Midbrain (tissue), 1 donor: ENCODE results near the gene ACER3.
"Not testable (repeated sequence)": the region's sequence is repeated elsewhere in the genome, so short reads cannot be mapped to it uniquely, and the experiment has no call there.

Source experiments
- DNase-seq: peaks from one replicate; lab custom pipeline; 2025; lab: John Stamatoyannopoulos, UW

The ACER3 gene

GRCh38 chr11:76995081-76995576 is 134.4 kb downstream of the ACER3 start:
- no peak for DNase-seq

- DNase-seq, result no peak
These were observed 136.8 kb downstream of the ACER3 start for GRCh38 chr11:76997512-76997911.

- DNase-seq, result no peak
These were observed 138.9 kb downstream of the ACER3 start for GRCh38 chr11:76999597-76999996.

GRCh38 chr11:77001613-77002012 is 140.9 kb downstream of the ACER3 start:
- no peak for DNase-seq

- DNase-seq, result no peak
These were observed 142.1 kb downstream of the ACER3 start for GRCh38 chr11:77002776-77003175.

- DNase-seq, result no peak
These were observed 143.2 kb downstream of the ACER3 start for GRCh38 chr11:77003963-77004362.

- DNase-seq, result no peak
These were observed 148.9 kb downstream of the ACER3 start for GRCh38 chr11:77009533-77010160.

GRCh38 chr11:77014669-77015068 is 154.0 kb downstream of the ACER3 start:
- DNase-seq, result no peak

- DNase-seq, result not testable (repeated sequence)
These were observed 157.7 kb downstream of the ACER3 start for GRCh38 chr11:77018396-77018924.

- no peak for DNase-seq
These were observed 159.4 kb downstream of the ACER3 start for GRCh38 chr11:77019976-77020595.

GRCh38 chr11:77020734-77021133 is 160.0 kb downstream of the ACER3 start:
- DNase-seq, result no peak

- DNase-seq, result no peak
These were observed 164.0 kb downstream of the ACER3 start for GRCh38 chr11:77024745-77025144.

- DNase-seq, result no peak
These were observed 165.5 kb downstream of the ACER3 start for GRCh38 chr11:77026221-77026620.

- DNase-seq, result no peak
These were observed 166.0 kb downstream of the ACER3 start for GRCh38 chr11:77026743-77027142.

- DNase-seq, result no peak
These were observed 166.6 kb downstream of the ACER3 start for GRCh38 chr11:77027275-77027674.

GRCh38 chr11:77029829-77030228 is 169.1 kb downstream of the ACER3 start:
- no peak for DNase-seq

- no peak for DNase-seq
These were observed 170.2 kb downstream of the ACER3 start for GRCh38 chr11:77030834-77031414.

- no peak for DNase-seq
These were observed 170.9 kb downstream of the ACER3 start for GRCh38 chr11:77031599-77031998.

- no peak for DNase-seq
These were observed 174.3 kb downstream of the ACER3 start for GRCh38 chr11:77035039-77035438.

- no peak for DNase-seq
These were observed 174.9 kb downstream of the ACER3 start for GRCh38 chr11:77035580-77035979.

GRCh38 chr11:77036398-77036797 is 175.7 kb downstream of the ACER3 start:
- no peak for DNase-seq

- no peak for DNase-seq
These were observed 176.3 kb downstream of the ACER3 start for GRCh38 chr11:77037057-77037456.
